Measurements from ENCODE around the gene MNT.
A peak's percentile ranks its signal among the peaks of the same experiment; 100 is the strongest.
"Not testable (repeated sequence)": the region's sequence is repeated elsewhere in the genome, so short reads cannot be mapped to it uniquely, and the experiment has no call there.

MNT gene

GRCh38 chr17:2440930-2441329 is 40.1 kb upstream of the MNT start:
- no peak for TF ChIP-seq CTCF (IDR thresholded peaks at IDR 0.05; ENCODE audit: low read depth, low read length)
- in situ Hi-C loops (cut with HindIII; ENCODE audit: low sequenced_read_pairs): no loop called here
- H3K4me3 ChIP-seq (ENCODE audit: low read depth, low read length): no peak overlapping the region
- no peak for DNase-seq (ENCODE audit: low read depth, low spot score)

GRCh38 chr17:2439997-2440396 is 39.1 kb upstream of the MNT start:
- in situ Hi-C loops (cut with HindIII; ENCODE audit: low sequenced_read_pairs); H3K4me3 ChIP-seq (ENCODE audit: low read depth, low read length): not testable (repeated sequence)
- DNase-seq (ENCODE audit: low read depth, low spot score): peak; percentile 54

- DNase-seq (ENCODE audit: low read depth, low spot score): peak; percentile 85
- in situ Hi-C loops (cut with HindIII; ENCODE audit: low sequenced_read_pairs): no loop called here
- no peak for TF ChIP-seq CTCF (IDR thresholded peaks at IDR 0.05; ENCODE audit: low read depth, low read length)
- H3K4me3 ChIP-seq (ENCODE audit: low read depth, low read length): no peak overlapping the region
Observed at GRCh38 chr17:2438823-2439222, 38.0 kb upstream of the MNT start.

- in situ Hi-C loops (cut with HindIII; ENCODE audit: low sequenced_read_pairs): no loop called here
- H3K4me3 ChIP-seq (ENCODE audit: low read depth, low read length): no peak overlapping the region
- no peak for DNase-seq (ENCODE audit: low read depth, low spot score)
- TF ChIP-seq CTCF (IDR thresholded peaks at IDR 0.05; ENCODE audit: low read depth, low read length): no peak
Observed at GRCh38 chr17:2436316-2436905, 35.6 kb upstream of the MNT start.

GRCh38 chr17:2435862-2436261 is 35.0 kb upstream of the MNT start:
- in situ Hi-C loops (cut with HindIII; ENCODE audit: low sequenced_read_pairs): no loop called here
- no peak for DNase-seq (ENCODE audit: low read depth, low spot score)
- H3K4me3 ChIP-seq (ENCODE audit: low read depth, low read length): no peak overlapping the region
- no peak for TF ChIP-seq CTCF (IDR thresholded peaks at IDR 0.05; ENCODE audit: low read depth, low read length)

- peak; percentile 55 for DNase-seq (ENCODE audit: low read depth, low spot score)
- TF ChIP-seq CTCF (IDR thresholded peaks at IDR 0.05; ENCODE audit: low read depth, low read length): no peak
- in situ Hi-C loops (cut with HindIII; ENCODE audit: low sequenced_read_pairs): no loop called here
- H3K4me3 ChIP-seq (ENCODE audit: low read depth, low read length): no peak overlapping the region
Observed at GRCh38 chr17:2435181-2435741, 34.4 kb upstream of the MNT start.

GRCh38 chr17:2433696-2434095 is 32.8 kb upstream of the MNT start:
- in situ Hi-C loops (cut with HindIII; ENCODE audit: low sequenced_read_pairs): no loop called here
- H3K4me3 ChIP-seq (ENCODE audit: low read depth, low read length): no peak overlapping the region
- peak; percentile 55 for DNase-seq (ENCODE audit: low read depth, low spot score)
- TF ChIP-seq CTCF (IDR thresholded peaks at IDR 0.05; ENCODE audit: low read depth, low read length): no peak
